ENCODE measurements around the gene PELI2. TPM values are rescaled to one million over a fixed set of nuclear protein-coding genes. Genes with fewer than 3 reads are reported as not detected.
A peak's percentile ranks its signal among the peaks of the same experiment; 100 is the strongest.

The PELI2 gene
- total RNA-seq, 1 donor from 2014 or later = 13.2 TPM

DNA sequence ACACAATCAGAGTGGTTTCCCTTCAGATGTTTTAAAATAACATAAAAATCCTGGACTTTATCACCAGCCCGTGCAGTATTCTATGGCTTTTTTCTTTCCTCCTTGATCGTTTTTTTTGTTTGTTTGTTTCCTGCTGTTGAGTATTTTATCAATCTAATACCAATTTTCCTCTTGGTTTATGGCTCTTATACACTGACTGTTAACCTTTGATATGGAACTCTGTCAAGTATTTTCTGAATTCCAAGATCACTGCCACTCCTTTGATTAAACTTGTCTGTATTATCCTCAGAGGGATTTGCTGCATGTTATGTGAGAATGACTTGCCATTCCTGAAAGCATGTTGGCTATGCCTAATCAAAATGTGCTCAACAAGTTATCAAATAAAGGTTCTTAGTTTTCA is 88.4 kb downstream of the PELI2 start:
- no peak for DNase-seq

GRCh38 chr14:56207626-56208292 is 89.5 kb downstream of the PELI2 start:
- no peak for DNase-seq

GRCh38 chr14:56208520-56208919 is 90.3 kb downstream of the PELI2 start:
- DNase-seq = no peak

DNA sequence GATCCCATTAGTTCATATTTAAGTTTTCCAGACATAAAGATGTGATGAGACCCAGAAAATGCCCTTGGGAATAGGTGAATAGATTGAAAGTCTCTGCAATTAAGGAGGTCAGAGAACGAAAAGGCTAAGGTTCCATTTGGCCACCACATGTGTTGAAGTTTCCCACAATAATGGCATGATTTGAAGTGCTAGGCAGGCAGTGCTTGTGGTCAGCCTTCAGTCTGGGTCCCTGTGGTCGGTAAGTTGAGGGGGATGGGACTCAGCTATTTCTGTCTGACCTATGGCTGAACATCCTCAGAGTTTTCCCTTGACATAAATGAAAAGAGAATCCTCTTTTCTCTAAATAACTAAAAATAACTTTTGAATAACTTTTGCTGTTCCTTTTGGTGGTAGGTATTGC is 92.4 kb downstream of the PELI2 start:
- DNase-seq = no peak

DNA sequence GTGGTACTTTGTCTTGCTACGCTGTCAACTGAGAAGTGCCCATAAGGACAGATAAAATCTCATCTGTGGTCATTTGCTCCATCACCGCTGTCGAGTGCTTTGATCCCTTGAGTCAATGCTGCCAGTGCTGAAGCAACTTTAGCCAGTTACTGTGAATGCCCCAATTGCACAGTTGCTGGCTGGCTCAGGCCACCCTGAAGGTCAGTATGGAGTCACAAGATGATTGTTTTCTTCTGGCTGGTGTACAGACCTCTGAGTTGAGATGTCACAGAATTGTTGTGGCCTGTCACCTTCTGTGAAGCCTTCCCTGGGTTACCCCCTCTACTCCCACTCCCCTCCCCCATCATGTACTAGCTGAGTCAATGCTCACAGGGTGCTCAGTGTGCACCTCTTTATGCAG is 92.9 kb downstream of the PELI2 start:
- DNase-seq = no peak

GRCh38 chr14:56211844-56212243 is 93.6 kb downstream of the PELI2 start:
- DNase-seq = no peak

DNA sequence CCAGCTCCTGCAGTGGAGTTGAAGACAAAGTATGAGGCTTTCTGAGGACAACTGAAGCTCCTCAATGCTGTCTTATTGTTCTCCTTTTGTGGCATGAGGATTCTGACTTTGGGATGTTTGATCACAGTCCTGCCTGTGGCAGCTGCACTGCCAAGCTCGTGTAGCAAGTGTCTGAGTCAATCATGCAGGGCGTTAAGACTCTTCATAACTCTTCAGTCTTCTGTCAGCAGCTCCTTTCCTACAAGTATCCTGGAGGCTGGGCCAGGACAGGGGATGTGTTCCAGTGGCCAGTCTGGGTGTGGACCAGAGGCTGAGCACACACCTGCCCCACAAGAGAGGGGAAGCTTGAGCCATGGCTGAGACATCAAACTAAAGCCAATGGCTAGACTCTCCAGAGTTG is 94.3 kb downstream of the PELI2 start:
- DNase-seq = peak; percentile 35

DNA sequence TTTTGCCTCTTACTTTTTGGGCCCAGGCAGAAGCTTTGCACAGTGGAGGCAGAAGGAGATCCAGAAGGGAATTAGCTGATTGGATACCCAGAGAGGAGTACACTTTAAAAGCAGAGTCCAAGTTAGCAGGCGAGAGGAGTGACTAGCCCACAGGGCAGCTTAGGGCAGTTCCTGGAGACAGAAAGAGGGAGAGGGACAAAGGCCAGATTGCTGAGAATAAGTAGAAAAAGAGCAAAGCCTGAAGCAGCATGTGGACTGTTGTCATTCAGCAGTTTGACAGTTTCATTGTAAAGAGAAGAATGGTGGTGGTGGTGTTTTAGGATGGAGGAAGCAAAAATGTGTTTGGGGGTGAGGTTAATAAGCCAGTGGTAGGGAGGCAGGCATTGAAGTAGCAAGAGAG is 95.1 kb downstream of the PELI2 start:
- DNase-seq = no peak

DNA sequence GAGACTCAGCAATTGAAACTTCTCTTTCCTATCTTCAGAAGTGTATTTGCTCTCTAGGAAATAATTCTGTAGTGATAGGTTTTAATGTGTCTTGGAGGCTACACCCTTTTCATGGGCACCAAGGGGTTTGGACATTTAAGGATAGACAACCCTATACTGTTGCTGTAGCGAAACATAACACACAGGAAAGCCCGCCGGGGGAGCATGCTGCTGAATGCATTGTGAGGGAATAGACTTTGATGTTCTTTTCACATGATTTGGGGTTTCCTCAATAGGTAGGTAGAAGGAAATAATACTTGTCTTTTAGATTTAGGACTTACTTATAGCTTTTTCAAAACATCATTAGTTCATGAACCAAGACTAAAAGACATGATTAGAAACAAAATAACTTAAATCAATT is 97.0 kb downstream of the PELI2 start:
- no peak for DNase-seq

DNA sequence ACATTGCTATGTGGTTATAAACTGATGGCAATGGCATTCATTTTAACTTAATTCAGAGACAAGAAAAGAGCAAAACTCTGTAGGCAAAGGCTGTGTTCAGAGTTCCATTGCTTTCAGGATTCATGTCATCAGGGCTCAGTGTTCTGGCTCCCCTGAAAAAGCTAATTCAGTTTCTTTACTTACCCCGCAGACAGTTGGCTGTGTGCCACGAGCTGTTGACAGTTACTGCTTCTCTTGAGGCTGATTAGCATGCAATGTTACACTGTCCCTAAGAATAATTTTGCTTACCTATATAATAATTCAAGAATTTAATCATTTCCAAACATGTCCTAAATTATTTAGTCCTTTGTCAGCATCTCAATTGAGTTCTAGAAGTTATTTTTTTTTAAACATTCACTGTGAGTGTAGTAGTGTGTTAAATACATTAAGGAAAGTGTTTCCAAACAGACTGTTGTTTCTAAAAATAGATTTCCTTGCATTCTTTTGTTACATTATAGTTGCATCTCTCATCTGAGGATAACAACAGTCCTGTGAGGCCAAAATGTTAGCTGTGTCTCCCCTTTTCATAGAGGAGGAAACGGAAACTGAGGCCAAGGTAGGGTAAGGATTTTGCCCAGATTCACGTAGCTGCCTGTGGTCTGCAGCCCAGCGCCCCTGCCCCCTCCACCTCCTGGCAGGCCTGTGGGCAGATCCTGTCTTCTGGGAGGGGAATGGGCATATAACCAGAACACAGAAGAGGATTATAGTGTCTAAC is 98.6 kb downstream of the PELI2 start:
- peak; percentile 72 for DNase-seq

- DNase-seq = no peak
Measured at GRCh38 chr14:56217380-56218045, 99.3 kb downstream of the PELI2 start.

- no peak for DNase-seq
Measured at GRCh38 chr14:56219666-56220413, 101.6 kb downstream of the PELI2 start.

- peak; percentile 25 for DNase-seq
Measured at GRCh38 chr14:56221382-56222128, 103.3 kb downstream of the PELI2 start.

DNA sequence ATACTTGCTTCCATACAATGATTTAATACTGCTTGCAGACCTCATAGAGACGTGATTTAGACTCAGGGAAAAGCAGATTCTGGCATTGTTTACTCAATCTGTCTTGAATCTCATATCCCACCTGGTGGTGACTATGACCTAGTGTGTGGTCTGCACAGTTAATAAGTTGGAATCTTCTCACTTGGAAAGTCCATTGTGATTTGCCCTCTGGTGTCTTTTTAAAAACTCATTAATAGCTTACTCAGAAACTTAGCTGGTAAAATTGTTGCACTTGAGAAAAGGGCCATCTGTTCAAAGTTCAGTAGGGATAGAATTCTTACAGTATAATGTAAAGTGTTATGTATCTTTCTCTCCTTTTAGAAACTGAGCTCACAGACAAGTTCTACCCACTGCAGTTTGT is 106.0 kb downstream of the PELI2 start:
- peak; percentile 29 for DNase-seq

DNA sequence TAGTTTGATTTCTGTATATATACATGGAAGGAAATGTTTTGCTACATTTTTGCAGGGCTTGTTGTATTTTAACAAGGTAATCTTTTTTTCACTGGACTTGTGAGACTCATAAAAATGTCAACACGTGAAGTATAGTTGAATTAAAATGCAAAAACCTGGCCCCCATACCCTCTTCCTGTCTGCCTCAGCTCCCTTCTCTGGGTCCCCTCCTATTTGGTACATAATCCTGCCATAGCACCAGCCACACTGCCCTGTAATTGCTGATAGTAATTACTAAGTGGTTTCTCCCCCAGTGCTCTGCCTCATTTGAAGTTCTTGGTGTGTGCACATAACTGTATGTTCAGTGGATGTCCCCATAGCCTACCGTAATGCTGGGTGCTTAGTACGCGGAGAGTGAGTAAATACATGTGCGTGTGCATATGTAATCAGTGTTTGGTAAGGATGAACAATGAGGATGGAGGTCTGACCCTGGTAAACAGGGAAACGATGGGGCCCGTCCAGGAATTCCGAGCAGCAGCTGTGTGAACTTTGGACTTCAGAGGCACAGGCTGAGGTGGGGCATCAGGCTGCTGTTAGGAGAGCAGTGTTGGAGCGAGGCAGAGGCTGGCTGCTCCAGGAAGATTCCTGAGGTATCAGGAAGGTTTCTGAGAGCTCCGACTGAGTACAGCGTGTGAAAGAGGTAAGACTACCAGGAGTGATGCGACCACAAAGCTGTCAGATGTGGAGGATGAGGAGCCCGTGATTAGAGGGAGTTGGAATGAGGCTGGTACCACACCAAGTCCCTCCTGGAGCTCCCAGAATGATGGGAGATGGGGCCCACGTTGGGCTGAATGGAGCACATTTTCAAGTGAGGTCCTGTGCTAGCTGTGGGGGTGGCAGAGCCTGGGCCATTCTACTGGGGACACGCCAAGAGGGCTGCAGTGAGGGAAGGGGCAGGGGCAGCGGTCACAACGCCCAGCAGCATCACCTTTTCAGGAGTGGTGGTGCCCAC is 106.8 kb downstream of the PELI2 start:
- DNase-seq = no peak

DNA sequence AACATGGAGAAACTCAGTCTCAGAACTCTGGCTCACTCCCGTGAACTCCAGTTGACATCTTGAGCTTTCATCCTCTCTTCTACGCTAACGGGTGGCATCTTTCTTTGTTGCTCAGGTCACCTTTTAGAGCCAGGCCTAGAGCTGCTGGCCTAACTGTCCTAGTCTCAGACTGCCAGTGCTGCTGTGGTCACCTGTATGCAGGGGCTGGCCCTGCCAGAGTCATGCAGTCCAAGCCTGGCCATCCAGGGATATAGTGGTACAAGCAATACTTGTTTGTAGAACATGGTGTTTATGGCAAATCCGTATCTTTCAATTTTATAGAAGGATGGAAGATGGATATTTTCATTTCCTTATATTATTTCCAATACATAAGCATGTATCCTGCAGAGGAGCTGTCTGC is 117.2 kb downstream of the PELI2 start:
- DNase-seq = no peak

DNA sequence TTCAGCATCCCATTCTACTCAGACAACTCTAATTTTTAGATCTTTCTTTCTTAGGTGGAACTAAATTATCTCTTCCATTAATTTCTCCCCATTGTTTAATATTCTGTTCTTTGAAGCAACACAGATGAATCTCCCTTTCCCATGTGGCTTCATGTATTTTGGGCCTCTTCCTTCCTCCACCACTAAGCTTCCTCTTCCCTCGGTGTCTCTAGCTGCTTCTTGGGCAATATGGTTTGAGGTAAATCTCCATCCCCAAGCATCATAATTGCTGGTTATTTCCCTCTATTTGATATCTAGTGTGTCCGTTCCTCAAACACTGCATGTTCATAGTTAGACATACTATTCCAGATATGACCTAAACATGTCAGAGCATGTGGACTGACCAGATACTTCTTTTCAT is 119.2 kb downstream of the PELI2 start:
- DNase-seq = no peak

GRCh38 chr14:56241461-56241860 is 123.2 kb downstream of the PELI2 start:
- DNase-seq = no peak

GRCh38 chr14:56243110-56243509 is 124.9 kb downstream of the PELI2 start:
- no peak for DNase-seq

DNA sequence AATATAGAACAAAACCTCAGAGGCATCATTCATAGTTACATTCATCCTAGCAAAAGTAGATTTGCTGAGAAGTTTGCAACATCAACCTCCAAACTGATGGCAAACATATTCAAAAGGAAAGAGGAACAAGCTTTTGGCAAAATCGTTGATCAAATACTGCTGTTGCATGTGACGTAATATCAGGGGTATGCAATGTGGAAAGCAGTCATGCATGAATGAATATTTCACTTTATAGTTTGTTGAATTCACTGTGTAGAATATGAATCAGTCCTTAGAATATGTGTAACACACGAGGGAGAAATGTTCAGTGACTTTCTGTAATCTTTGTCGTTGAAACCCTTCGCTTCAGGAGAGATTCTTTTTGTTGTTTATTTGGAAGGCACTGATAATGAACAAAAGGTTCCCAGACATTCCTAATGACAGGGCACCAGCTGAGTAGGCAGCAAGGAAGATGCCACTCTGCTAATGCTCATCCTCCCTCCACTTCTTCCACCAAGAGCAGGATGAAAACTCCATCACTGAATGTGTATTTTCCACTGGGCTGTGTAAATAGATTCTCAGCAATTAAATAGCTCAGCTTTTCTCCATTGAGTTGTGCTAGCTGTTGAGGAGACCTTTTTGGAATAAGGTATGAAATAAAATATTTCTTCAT is 126.1 kb downstream of the PELI2 start:
- peak; percentile 60 for DNase-seq

Data from tongue (tissue), 2 donors.